Measurements from ENCODE around the gene JARID2. TPM values are rescaled to one million over a fixed set of nuclear protein-coding genes. Genes with fewer than 3 reads are reported as not detected.
"Not testable (repeated sequence)": the region's sequence is repeated elsewhere in the genome, so short reads cannot be mapped to it uniquely, and the experiment has no call there.

Gene JARID2
- total RNA-seq, 2 experiments from 2014 or later = 19.0 to 19.5 TPM

- CTCF ChIA-PET (ENCODE audit: unreplicated experiment) = no interaction called here
- no peak overlapping the region for H3K27ac ChIP-seq (ENCODE audit: low read depth, low read length, poor library complexity, severe bottlenecking)
- DNase-seq (ENCODE audit: low spot score) = no peak
- TF ChIP-seq CTCF (conservative IDR thresholded peaks at IDR 0.05; ENCODE audit: low read length) (no peak), EZH2phosphoT487 (IDR thresholded peaks at IDR 0.05; ENCODE audit: borderline replicate concordance, low read depth, low read length) (no peak)
- H3K4me2 ChIP-seq (ENCODE audit: low read length) = no peak overlapping the region
- no peaks in the 10 kb centered on the region for H3K9me2 ChIP-seq (ENCODE audit: insufficient read depth, low read length)
- peaks cover 16% of the 10 kb centered on the region for H3K4me1 ChIP-seq (ENCODE audit: insufficient read depth, low read length, poor library complexity, severe bottlenecking)
- BruUV-seq (replicated peaks) = no TSS peak
- H3K36me3 ChIP-seq (ENCODE audit: insufficient read depth, low read length) = peaks cover 7% of the 10 kb centered on the region
- H3K79me2 ChIP-seq (ENCODE audit: insufficient read depth, low read depth, low read length) = peaks cover 18% of the 10 kb centered on the region; the same call in 1 of the 2 replicates
- H4K20me1 ChIP-seq (ENCODE audit: insufficient read depth, low read length) = 0 out of 2 replicates have a peak, but pooled peaks cover 4% of the 10 kb centered on the region
- H2AFZ ChIP-seq (ENCODE audit: low read length) = no peak overlapping the region
- intact Hi-C loops (cut with micrococcal nuclease; ENCODE audit: unreplicated experiment) = no loop called here
- H3K9me3 ChIP-seq (ENCODE audit: low read length) = peaks cover 9% of the 10 kb centered on the region
- POLR2A ChIA-PET = interaction anchor here (0.7 kb wide), 1 partner anchor 52 kb away, joined by 3 read pairs; no protein-coding TSS in a partner anchor
- no peak overlapping the region for H3K4me3 ChIP-seq (ENCODE audit: low read depth, low read length, poor library complexity, severe bottlenecking)
These were observed 74.8 kb downstream of the JARID2 start for GRCh38 chr6:15320693-15321092.

- no peak for TF ChIP-seq EZH2phosphoT487 (IDR thresholded peaks at IDR 0.05; ENCODE audit: borderline replicate concordance, low read depth, low read length)
- peaks cover 9% of the 10 kb centered on the region for H3K9me3 ChIP-seq (ENCODE audit: low read length)
- ChIA-PET POLR2A (interaction anchor here (1.3 kb wide), 1 partner anchor 28 kb away, joined by 4 read pairs; no protein-coding TSS in a partner anchor), CTCF (ENCODE audit: unreplicated experiment) (interaction anchor here (1.4 kb wide), 1 partner anchor 15 kb away, joined by 4 read pairs; no protein-coding TSS in a partner anchor)
- H3K79me2 ChIP-seq (ENCODE audit: insufficient read depth, low read depth, low read length) = peaks cover 31% of the 10 kb centered on the region; the same call in 1 of the 2 replicates
- DNase-seq (ENCODE audit: low spot score) = no peak
- H3K36me3 ChIP-seq (ENCODE audit: insufficient read depth, low read length) = peaks cover 7% of the 10 kb centered on the region
- no peaks in the 10 kb centered on the region for H4K20me1 ChIP-seq (ENCODE audit: insufficient read depth, low read length)
- H2AFZ ChIP-seq (ENCODE audit: low read length) = no peak overlapping the region
- no peak overlapping the region for H3K4me2 ChIP-seq (ENCODE audit: low read length)
- no peak overlapping the region for H3K27ac ChIP-seq (ENCODE audit: low read depth, low read length, poor library complexity, severe bottlenecking)
- H3K9me2 ChIP-seq (ENCODE audit: insufficient read depth, low read length) = no peaks in the 10 kb centered on the region
- peaks cover 27% of the 10 kb centered on the region for H3K4me1 ChIP-seq (ENCODE audit: insufficient read depth, low read length, poor library complexity, severe bottlenecking)
- H3K4me3 ChIP-seq (ENCODE audit: low read depth, low read length, poor library complexity, severe bottlenecking) = no peak overlapping the region
- BruUV-seq (replicated peaks) = no TSS peak
- intact Hi-C loops (cut with micrococcal nuclease; ENCODE audit: unreplicated experiment) = no loop called here
These were observed 76.3 kb downstream of the JARID2 start for GRCh38 chr6:15322184-15322583.

- intact Hi-C loops (cut with micrococcal nuclease; ENCODE audit: unreplicated experiment) = no loop called here
- Histone ChIP-seq H2AFZ (ENCODE audit: low read length) (no peak overlapping the region), H4K20me1 (ENCODE audit: insufficient read depth, low read length) (no peaks in the 10 kb centered on the region), H3K9me2 (ENCODE audit: insufficient read depth, low read length) (no peaks in the 10 kb centered on the region), H3K9me3 (ENCODE audit: low read length) (peaks cover 9% of the 10 kb centered on the region), H3K36me3 (ENCODE audit: insufficient read depth, low read length) (peaks cover 7% of the 10 kb centered on the region), H3K4me3 (ENCODE audit: low read depth, low read length, poor library complexity, severe bottlenecking) (no peak overlapping the region), H3K4me1 (ENCODE audit: insufficient read depth, low read length, poor library complexity, severe bottlenecking) (peaks cover 35% of the 10 kb centered on the region), H3K4me2 (ENCODE audit: low read length) (no peak overlapping the region), H3K79me2 (ENCODE audit: insufficient read depth, low read depth, low read length) (peaks cover 34% of the 10 kb centered on the region; the same call in 1 of the 2 replicates), H3K27ac (ENCODE audit: low read depth, low read length, poor library complexity, severe bottlenecking) (no peak overlapping the region)
- no peak for DNase-seq (ENCODE audit: low spot score)
- TF ChIP-seq EZH2phosphoT487 (IDR thresholded peaks at IDR 0.05; ENCODE audit: borderline replicate concordance, low read depth, low read length) (no peak), CTCF (conservative IDR thresholded peaks at IDR 0.05; ENCODE audit: low read length) (no peak)
- BruUV-seq (replicated peaks) = no TSS peak
- ChIA-PET POLR2A (interaction anchor here (1.3 kb wide), 1 partner anchor 27 kb away, joined by 4 read pairs; no protein-coding TSS in a partner anchor), CTCF (ENCODE audit: unreplicated experiment) (interaction anchor here (1.4 kb wide), 1 partner anchor 16 kb away, joined by 4 read pairs; no protein-coding TSS in a partner anchor)
These were observed 77.1 kb downstream of the JARID2 start for GRCh38 chr6:15322781-15323536.

GRCh38 chr6:15323611-15324010, 77.7 kb downstream of the JARID2 start:
- H4K20me1 ChIP-seq (ENCODE audit: insufficient read depth, low read length); BruUV-seq (replicated peaks); H2AFZ ChIP-seq (ENCODE audit: low read length); H3K36me3 ChIP-seq (ENCODE audit: insufficient read depth, low read length); H3K4me2 ChIP-seq (ENCODE audit: low read length); H3K9me2 ChIP-seq (ENCODE audit: insufficient read depth, low read length); CTCF ChIA-PET (ENCODE audit: unreplicated experiment); DNase-seq (ENCODE audit: low spot score); H3K4me3 ChIP-seq (ENCODE audit: low read depth, low read length, poor library complexity, severe bottlenecking); intact Hi-C loops (cut with micrococcal nuclease; ENCODE audit: unreplicated experiment); H3K9me3 ChIP-seq (ENCODE audit: low read length); H3K27ac ChIP-seq (ENCODE audit: low read depth, low read length, poor library complexity, severe bottlenecking): not testable (repeated sequence)
- Histone ChIP-seq H3K79me2 (ENCODE audit: insufficient read depth, low read depth, low read length) (peaks cover 39% of the 10 kb centered on the region; the same call in 1 of the 2 replicates), H3K4me1 (ENCODE audit: insufficient read depth, low read length, poor library complexity, severe bottlenecking) (peaks cover 41% of the 10 kb centered on the region)
- POLR2A ChIA-PET = interaction anchor here (0.6 to 1.2 kb wide), 2 partner anchors 40 to 56 kb away, joined by 5 read pairs; no protein-coding TSS in a partner anchor
